Activated CD8-positive, alpha-beta T cell treated with anti-CD3 and anti-CD28 coated beads, Interleukin-2, amount 10 ng/mL, durations not matched to agents 7 days and 5 days (primary cell): ENCODE measurements around the gene CRYBB1. TPM values are rescaled to one million over a fixed set of nuclear protein-coding genes. Genes with fewer than 3 reads are reported as not detected.
A peak's percentile ranks its signal among the peaks of the same experiment; 100 is the strongest.
"Not testable (repeated sequence)": the region's sequence is repeated elsewhere in the genome, so short reads cannot be mapped to it uniquely, and the experiment has no call there.

Experiments
- ATAC-seq: fragments of 150-1000 bp; cut with Tn5 transposase; one replicate; pipeline ENCODE4 v1.10.0; 2021; ENCODE audit warnings: moderate library complexity
- CTCF ChIA-PET: fragments of 350-600 bp; sonication (Branson Sonifier 250); formaldehyde crosslinking; loops from one replicate; lab custom pipeline; 2021; ENCODE audit warnings: antibody characterized with exemption; lab: Charles Lee
- POLR2A ChIA-PET: fragments of 350-600 bp; sonication (Branson Sonifier 250); formaldehyde crosslinking; loops from one replicate; lab custom pipeline; 2021; ENCODE audit warnings: antibody characterized with exemption; lab: Charles Lee
- DNase-seq: peaks from one replicate; pipeline ENCODE4 v3.0.0-alpha.2; 2020
- H3K27ac Mint-ChIP-seq: one replicate; pipeline ENCODE4 v1.8.0; 2021; ENCODE audit warnings: mild to moderate bottlenecking, mixed read lengths
- H3K27me3 Mint-ChIP-seq: one replicate; pipeline ENCODE4 v1.8.0; 2021; ENCODE audit warnings: low read depth, mixed read lengths
- H3K36me3 Mint-ChIP-seq: one replicate; pipeline ENCODE4 v1.8.0; 2021; ENCODE audit warnings: low read depth, mixed read lengths
- H3K4me1 Mint-ChIP-seq: one replicate; pipeline ENCODE4 v1.8.0; 2021; ENCODE audit warnings: low read depth, mixed read lengths
- H3K4me3 Mint-ChIP-seq: one replicate; pipeline ENCODE4 v1.8.0; 2021; ENCODE audit warnings: mild to moderate bottlenecking, mixed read lengths
- H3K9me3 Mint-ChIP-seq: one replicate; pipeline ENCODE4 v1.8.0; 2022; ENCODE audit warnings: mixed read lengths; ENCODE audit not compliant: insufficient read depth
- total RNA-seq, 2 experiments: library from RNA; stranded (reverse); gene quantifications; one replicate each; pipeline ENCODE4 v1.2.3, GENCODE V29; 2021

Gene CRYBB1
- total RNA-seq, 2 experiments from 2014 or later, result not detected

- Mint-ChIP-seq H3K27ac (no peak overlapping the region), H3K9me3 (no peaks in the 10 kb centered on the region), H3K27me3 (peaks cover 13% of the 10 kb centered on the region), H3K36me3 (no peaks in the 10 kb centered on the region), H3K4me1 (peaks cover 25% of the 10 kb centered on the region), H3K4me3 (no peak overlapping the region)
- DNase-seq (no peak), ATAC-seq (no peak)
- CTCF ChIA-PET, result interaction anchor here (1.2 kb wide), 1 partner anchor 27 kb away, joined by 4 read pairs; no protein-coding TSS in a partner anchor
- POLR2A ChIA-PET, result no interaction called here
Measured at GRCh38 chr22:26616650-26617049, 1.2 kb downstream of the CRYBB1 start.

GRCh38 chr22:26615830-26616435 is 1.9 kb downstream of the CRYBB1 start:
- no peak overlapping the region for H3K27ac Mint-ChIP-seq
- POLR2A ChIA-PET, result no interaction called here

GRCh38 chr22:26615149-26615548 is 2.7 kb downstream of the CRYBB1 start:
- H3K9me3 Mint-ChIP-seq, result no peaks in the 10 kb centered on the region
- H3K4me1 Mint-ChIP-seq, result peaks cover 36% of the 10 kb centered on the region
- no peak overlapping the region for H3K4me3 Mint-ChIP-seq
- no peak for ATAC-seq
- peaks cover 13% of the 10 kb centered on the region for H3K27me3 Mint-ChIP-seq
- ChIA-PET POLR2A (no interaction called here), CTCF (no interaction called here)
- H3K36me3 Mint-ChIP-seq, result no peaks in the 10 kb centered on the region
- no peak overlapping the region for H3K27ac Mint-ChIP-seq
- DNase-seq, result no peak

More at GRCh38 chr22:26615830-26616435, 1.9 kb downstream of the CRYBB1 start:
- Mint-ChIP-seq H3K4me3 (no peak overlapping the region), H3K9me3 (no peaks in the 10 kb centered on the region), H3K27me3 (peaks cover 13% of the 10 kb centered on the region), H3K36me3 (no peaks in the 10 kb centered on the region), H3K4me1 (peaks cover 28% of the 10 kb centered on the region)
- ATAC-seq, result no peak
- DNase-seq, result no peak
- CTCF ChIA-PET, result interaction anchor here (0.6 to 1.2 kb wide), 2 partner anchors 28 to 1274 kb away, joined by 4 to 6 read pairs; no protein-coding TSS in a partner anchor

- POLR2A ChIA-PET, result no interaction called here
- H3K4me3 Mint-ChIP-seq, result no peak overlapping the region
- no peak overlapping the region for H3K27ac Mint-ChIP-seq
- no peaks in the 10 kb centered on the region for H3K36me3 Mint-ChIP-seq
- CTCF ChIA-PET, result no interaction called here
- DNase-seq (no peak), ATAC-seq (no peak)
- H3K9me3 Mint-ChIP-seq, result no peaks in the 10 kb centered on the region
- peaks cover 16% of the 10 kb centered on the region for H3K27me3 Mint-ChIP-seq
- H3K4me1 Mint-ChIP-seq, result peaks cover 44% of the 10 kb centered on the region
Measured at GRCh38 chr22:26614322-26614721, 3.5 kb downstream of the CRYBB1 start.

- Mint-ChIP-seq H3K4me1 (peaks cover 49% of the 10 kb centered on the region), H3K27me3 (peaks cover 19% of the 10 kb centered on the region)
- ATAC-seq, H3K4me3 Mint-ChIP-seq, H3K27ac Mint-ChIP-seq, POLR2A ChIA-PET, DNase-seq, CTCF ChIA-PET, H3K9me3 Mint-ChIP-seq, H3K36me3 Mint-ChIP-seq: not testable (repeated sequence)
Measured at GRCh38 chr22:26613753-26614152, 4.1 kb downstream of the CRYBB1 start.

- Mint-ChIP-seq H3K27ac (no peak overlapping the region), H3K27me3 (peaks cover 21% of the 10 kb centered on the region), H3K36me3 (no peaks in the 10 kb centered on the region), H3K4me3 (no peak overlapping the region), H3K4me1 (peaks cover 45% of the 10 kb centered on the region), H3K9me3 (no peaks in the 10 kb centered on the region)
- ChIA-PET POLR2A (no interaction called here), CTCF (interaction anchor here (0.6 kb wide), 1 partner anchor 46 kb away, joined by 3 read pairs; no protein-coding TSS in a partner anchor)
- DNase-seq (no peak), ATAC-seq (no peak)
Measured at GRCh38 chr22:26612652-26613051, 5.2 kb downstream of the CRYBB1 start.

GRCh38 chr22:26610996-26611395 is 6.8 kb downstream of the CRYBB1 start:
- ChIA-PET POLR2A (interaction anchor here (0.8 kb wide), 1 partner anchor 31 kb away, joined by 3 read pairs; no protein-coding TSS in a partner anchor), CTCF (interaction anchor here (1.5 to 1.6 kb wide), 3 partner anchors 15 to 109 kb away, joined by 3 to 10 read pairs (median 5); no protein-coding TSS in a partner anchor)
- Mint-ChIP-seq H3K36me3 (no peaks in the 10 kb centered on the region), H3K4me1 (peaks cover 32% of the 10 kb centered on the region), H3K27ac (no peak overlapping the region), H3K9me3 (no peaks in the 10 kb centered on the region), H3K27me3 (peaks cover 21% of the 10 kb centered on the region), H3K4me3 (peak overlapping the region; percentile 36)
- DNase-seq, result no peak
- no peak for ATAC-seq

GRCh38 chr22:26610072-26610958 is 7.5 kb downstream of the CRYBB1 start:
- Mint-ChIP-seq H3K27me3 (peaks cover 21% of the 10 kb centered on the region), H3K27ac (peak overlapping the region; percentile 91), H3K4me1 (peaks cover 27% of the 10 kb centered on the region), H3K36me3 (no peaks in the 10 kb centered on the region), H3K9me3 (no peaks in the 10 kb centered on the region), H3K4me3 (peak overlapping the region; percentile 56)
- ATAC-seq, result peak; percentile 84
- POLR2A ChIA-PET, result interaction anchor here (0.8 kb wide), 1 partner anchor 32 kb away, joined by 3 read pairs; no protein-coding TSS in a partner anchor
- CTCF ChIA-PET, result interaction anchor here (1.5 to 1.6 kb wide), 3 partner anchors 14 to 108 kb away, joined by 3 to 10 read pairs (median 5); no protein-coding TSS in a partner anchor
- DNase-seq, result peak; percentile 78

- H3K27me3 Mint-ChIP-seq, result peaks cover 19% of the 10 kb centered on the region
- no peak overlapping the region for H3K4me3 Mint-ChIP-seq
- ATAC-seq (no peak), DNase-seq (no peak)
- peaks cover 26% of the 10 kb centered on the region for H3K4me1 Mint-ChIP-seq
- CTCF ChIA-PET, result no interaction called here
- no peaks in the 10 kb centered on the region for H3K36me3 Mint-ChIP-seq
- POLR2A ChIA-PET, result interaction anchor here (1.1 kb wide), 1 partner anchor 13 kb away, joined by 4 read pairs; no protein-coding TSS in a partner anchor
- peak overlapping the region; percentile 2 for H3K27ac Mint-ChIP-seq
- no peaks in the 10 kb centered on the region for H3K9me3 Mint-ChIP-seq
Measured at GRCh38 chr22:26609287-26609686, 8.5 kb downstream of the CRYBB1 start.

- ATAC-seq (no peak), DNase-seq (no peak)
- Mint-ChIP-seq H3K4me1 (peaks cover 32% of the 10 kb centered on the region), H3K27me3 (peaks cover 13% of the 10 kb centered on the region), H3K36me3 (no peaks in the 10 kb centered on the region), H3K4me3 (no peak overlapping the region), H3K9me3 (no peaks in the 10 kb centered on the region), H3K27ac (no peak overlapping the region)
- ChIA-PET POLR2A (no interaction called here), CTCF (interaction anchor here (1.1 to 1.6 kb wide), 3 partner anchors 11 to 105 kb away, joined by 3 to 5 read pairs (median 3); no protein-coding TSS in a partner anchor)
Measured at GRCh38 chr22:26608129-26608528, 9.7 kb downstream of the CRYBB1 start.

- H3K9me3 Mint-ChIP-seq, result no peaks in the 10 kb centered on the region
- H3K27me3 Mint-ChIP-seq, result peaks cover 7% of the 10 kb centered on the region
- H3K27ac Mint-ChIP-seq, result no peak overlapping the region
- no peak overlapping the region for H3K4me3 Mint-ChIP-seq
- no peak for ATAC-seq
- POLR2A ChIA-PET, result no interaction called here
- H3K36me3 Mint-ChIP-seq, result no peaks in the 10 kb centered on the region
- CTCF ChIA-PET, result interaction anchor here (1.2 kb wide), 1 partner anchor 20 kb away, joined by 3 read pairs; no protein-coding TSS in a partner anchor
- no peak for DNase-seq
- peaks cover 32% of the 10 kb centered on the region for H3K4me1 Mint-ChIP-seq
Measured at GRCh38 chr22:26606611-26607010, 11.2 kb downstream of the CRYBB1 start.
